ENCODE results near the gene OR2S2. TPM values are rescaled to one million over a fixed set of nuclear protein-coding genes. Genes with fewer than 3 reads are reported as not detected.

OR2S2 gene
- total and polyA plus RNA-seq, 2 of the 8 experiments (the other 6 are each of a cell fraction or from before 2014, with no cell fraction given) = not detected

- H2BK5ac ChIP-seq (ENCODE audit: low read depth, low read length) = no peak overlapping the region
- TF ChIP-seq SIRT6 (IDR thresholded peaks at IDR 0.05; ENCODE audit: low read length) (no peak), ZNF274 (IDR thresholded peaks at IDR 0.05; ENCODE audit: borderline replicate concordance, extremely low read depth, low read length) (no peak), CTCF (IDR thresholded peaks at IDR 0.05; ENCODE audit: control extremely low read depth in 1 of 3, insufficient read depth in 1 of 3, low read depth in 1 of 3, low read length in 3 of 3) (peak in 2 of 3 experiments; percentile 87 to 88; a peak in 3 of 4 replicates), RAD21 (IDR thresholded peaks at IDR 0.05 in 1 of 2, conservative IDR thresholded peaks at IDR 0.05 in 1 of 2; ENCODE audit: low read depth in 2 of 2, low read length in 2 of 2) (peak; percentile 86 to 88)
- H3K14ac ChIP-seq (ENCODE audit: insufficient read length) = no peak overlapping the region
- no peak overlapping the region for H2BK20ac ChIP-seq (ENCODE audit: low read length)
- WGBS, 2 experiments (ENCODE audit: extremely low coverage in 1 of 2, insufficient coverage in 1 of 2, insufficient read length in 1 of 2, insufficient replicate concordance in 2 of 2, low coverage in 1 of 2, low lambda C conversion rate in 2 of 2, missing lambda C conversion rate in 1 of 2) = 19% methylated on average over 6 of the region's 6 CpGs; no CpG with 5 or more reads in 1 of the 2 experiments
- ChIA-PET POLR2A (ENCODE audit: partially characterized antibody) (no interaction called here), CTCF (ENCODE audit: partially characterized antibody) (interaction anchor here (0.5 to 7.3 kb wide), 31 partner anchors 8 to 809 kb away, joined by 3 to 102 read pairs (median 4); partner anchors contain the start of gene CCIN)
- H3K36me3 ChIP-seq (ENCODE audit: control insufficient read depth in 2 of 4, insufficient read depth in 4 of 4, low read length in 3 of 4) = no peaks in the 10 kb centered on the region
- no peak overlapping the region for H3K4me3 ChIP-seq (ENCODE audit: extremely low read depth in 1 of 4, insufficient read depth in 2 of 4, low read depth in 3 of 4, low read length in 4 of 4)
- no peak overlapping the region for H3K18ac ChIP-seq (ENCODE audit: extremely low read depth, low read length)
- DNase-seq (ENCODE audit: low read depth in 1 of 2, low spot score in 2 of 2) (peak in 1 of 2 experiments; percentile 50), FAIRE-seq (peak; percentile 90)
- no peak overlapping the region for H3K4me2 ChIP-seq (ENCODE audit: insufficient read depth in 1 of 2, low read depth in 2 of 2, low read length in 2 of 2)
- no peak overlapping the region for H2AFZ ChIP-seq (ENCODE audit: low read length)
- no peaks in the 10 kb centered on the region for H3K23me2 ChIP-seq (ENCODE audit: low read depth, low read length)
- H4K20me1 ChIP-seq (replicated peaks in 1 of 2; ENCODE audit: control insufficient read depth in 1 of 2, insufficient read depth in 2 of 2, low read length in 2 of 2) = no peaks in the 10 kb centered on the region
- H3K79me1 ChIP-seq (ENCODE audit: low read depth, low read length) = no peaks in the 10 kb centered on the region
- H3K9me3 ChIP-seq (ENCODE audit: insufficient read depth in 2 of 2, low read depth in 1 of 2, low read length in 1 of 2) = no peaks in the 10 kb centered on the region
- no peak overlapping the region; the same call in 1 of the 2 replicates for H2BK15ac ChIP-seq (ENCODE audit: low read length)
- H2BK12ac ChIP-seq (ENCODE audit: low read depth, low read length) = no peak overlapping the region
- peaks cover 0 to 2% (median 0%) of the 10 kb centered on the region in 4 experiments; a peak in 1 of 7 replicates for H3K27me3 ChIP-seq (replicated peaks in 1 of 4; ENCODE audit: control insufficient read depth in 3 of 4, extremely low read depth in 1 of 4, insufficient read depth in 3 of 4, low read length in 3 of 4)
- no peaks in the 10 kb centered on the region for H3K4me1 ChIP-seq (replicated peaks in 1 of 4; ENCODE audit: control insufficient read depth in 3 of 4, insufficient read depth in 4 of 4, low read length in 3 of 4)
- H3K9ac ChIP-seq (replicated peaks in 1 of 4; ENCODE audit: extremely low read depth in 1 of 4, low read depth in 3 of 4, low read length in 3 of 4) = no peak overlapping the region
- no peak overlapping the region for H3K4ac ChIP-seq (replicated peaks; ENCODE audit: insufficient read length, low read depth, low read length)
- H3K79me2 ChIP-seq (ENCODE audit: control insufficient read depth in 1 of 2, insufficient read depth in 2 of 2, low read length in 2 of 2) = no peaks in the 10 kb centered on the region
- no peak overlapping the region for H3K56ac ChIP-seq (replicated peaks; ENCODE audit: insufficient read length, low read depth, low read length)
- H4K5ac ChIP-seq (ENCODE audit: insufficient read length, low read depth, low read length) = no peak overlapping the region
- no peak overlapping the region for H3K27ac ChIP-seq (ENCODE audit: low read depth, low read length)
- H3K23ac ChIP-seq (ENCODE audit: insufficient read length) = no peak overlapping the region
- H4K8ac ChIP-seq (ENCODE audit: extremely low read depth, insufficient read depth, low read length) = no peak overlapping the region
- no peak overlapping the region for H4K91ac ChIP-seq (replicated peaks; ENCODE audit: insufficient read length, low read length)
- no peak overlapping the region for H2BK120ac ChIP-seq (replicated peaks; ENCODE audit: low read depth, low read length)
- no peak overlapping the region for H2AK5ac ChIP-seq (ENCODE audit: low read depth, low read length)
Measured at GRCh38 chr9:35954942-35955546, 2.9 kb downstream of the OR2S2 start.

Data from H1 (cell line).